Ascending aorta (tissue), 2 donors: ENCODE measurements around the gene FAM219B. TPM values are rescaled to one million over a fixed set of nuclear protein-coding genes. Genes with fewer than 3 reads are reported as not detected.
"Not testable (repeated sequence)": the region's sequence is repeated elsewhere in the genome, so short reads cannot be mapped to it uniquely, and the experiment has no call there.

Experiments
- DNase-seq, 2 donors: peaks; one replicate each; pipeline ENCODE4 v3.0.0-alpha.2; 2019; ENCODE audit warnings: low spot score in 2 of 2
- H3K27ac ChIP-seq, 2 donors: fragments of 200-600 bp; sonication (generic); one replicate each; pipeline ENCODE4 v1.5.1; 2016 to 2017; ENCODE audit warnings: mild to moderate bottlenecking in 1 of 2
- H3K27me3 ChIP-seq: fragments of 200-600 bp; sonication (generic); one replicate; pipeline ENCODE4 v1.5.1; 2017
- H3K36me3 ChIP-seq, 2 donors: fragments of 200-600 bp; sonication (generic); one replicate each; pipeline ENCODE4 v1.5.1; 2016
- H3K4me1 ChIP-seq, 2 donors: fragments of 200-600 bp; sonication (generic); one replicate each; pipeline ENCODE4 v1.5.1; 2016 to 2017; ENCODE audit warnings: mild to moderate bottlenecking in 1 of 2
- H3K4me3 ChIP-seq, 2 donors: fragments of 200-600 bp; sonication (generic); one replicate each; pipeline ENCODE4 v1.5.1; 2016 to 2017; ENCODE audit warnings: mild to moderate bottlenecking in 1 of 2
- H3K9me3 ChIP-seq, 2 donors: fragments of 200-600 bp; sonication (generic); one replicate each; pipeline ENCODE4 v1.5.1; 2016
- CTCF ChIP-seq, 3 experiments: fragments of 200-600 bp in 2 of 3; fragments of 450-650 bp in 1 of 3; sonication (generic) in 2 of 3; IDR thresholded peaks; one replicate each; pipeline ENCODE4 v1.5.1; 2016 to 2019; ENCODE audit warnings: antibody characterized with exemption in 3 of 3, mild to moderate bottlenecking in 1 of 3, moderate library complexity in 1 of 3
- intact Hi-C: fragments of 100-400 bp; cut with DNase I; formaldehyde crosslinking; loops from one replicate; pipeline ENCODE4 v1.15.1; 2023
- total RNA-seq: library from RNA; depleted of rRNA; stranded (reverse); fragments of >200 nt; gene quantifications from one replicate; pipeline ENCODE4 v1.1.0, GENCODE V29; 2016

Gene FAM219B
- total RNA-seq, 1 donor from 2014 or later: 17.5 TPM

DNA sequence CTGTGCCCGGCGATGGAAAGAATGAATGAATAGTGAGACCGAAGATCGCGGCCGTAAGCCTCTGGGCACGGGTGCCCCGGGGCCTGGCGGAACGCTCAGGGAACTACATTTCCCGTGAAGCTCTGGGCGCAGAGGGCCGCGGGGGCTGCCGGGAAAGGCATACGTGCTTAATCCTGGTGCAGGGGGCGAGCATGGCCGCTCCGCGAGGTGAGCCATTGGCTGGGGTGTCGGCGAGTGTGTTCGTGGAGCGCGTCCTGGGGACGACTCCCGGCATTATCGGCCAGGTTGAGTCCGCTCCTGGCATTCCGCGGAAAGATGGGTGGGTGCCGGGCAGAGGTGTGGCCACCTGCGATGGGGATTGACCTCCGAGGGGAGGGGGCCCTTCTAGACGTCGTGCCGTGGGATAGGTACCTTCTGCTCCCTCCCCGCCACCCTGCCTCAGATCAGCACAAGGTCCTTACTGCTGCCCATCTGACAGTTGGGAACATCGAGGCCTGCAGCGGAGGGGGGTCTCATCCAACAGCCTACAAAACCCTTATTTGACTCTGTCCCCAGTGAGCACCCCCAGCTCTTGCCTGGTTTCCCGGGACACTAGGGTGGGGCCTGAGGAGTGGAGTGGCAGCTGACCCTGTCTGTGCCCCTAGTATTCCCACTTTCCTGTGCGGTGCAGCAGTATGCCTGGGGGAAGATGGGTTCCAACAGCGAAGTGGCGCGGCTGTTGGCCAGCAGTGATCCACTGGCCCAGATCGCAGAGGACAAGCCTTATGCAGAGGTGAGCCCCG lies 16.6 kb downstream of the FAM219B start, which contains the start of gene MPI:
TSS of gene MPI (plus strand) at position 160 of the 782 bp plus-strand sequence. CDS start at position 192, 32 bp downstream.
- no peak for TF ChIP-seq CTCF (IDR thresholded peaks at IDR 0.05)
- Histone ChIP-seq H3K36me3 (peaks cover 4 to 11% of the 10 kb centered on the region in 2 donors), H3K4me3 (peak within 1 kb of the TSS; percentile 76 to 85), H3K9me3 (no peaks in the 10 kb centered on the region), H3K27ac (peak within 1 kb of the TSS; percentile 70 to 76), H3K27me3 (no peaks in the 10 kb centered on the region), H3K4me1 (peaks cover 4 to 13% of the 10 kb centered on the region in 2 donors)
- intact Hi-C loops: loop anchor here (1.0 kb wide), 2 partner anchors 16 to 17 kb away; partner anchors contain the start of genes FAM219B and SCAMP2
- peak; percentile 47 to 89 for DNase-seq

- DNase-seq: peak in 1 of 2 donors; percentile 76
- intact Hi-C loops: loop anchor here (1.0 kb wide), 1 partner anchor 16 kb away; the partner anchor contains the start of gene SCAMP2
- H3K27ac ChIP-seq: peak overlapping the region; percentile 70 to 76
- H3K4me1 ChIP-seq: peaks cover 4 to 13% of the 10 kb centered on the region in 2 donors
- TF ChIP-seq CTCF (IDR thresholded peaks at IDR 0.05): no peak
- H3K27me3 ChIP-seq: no peaks in the 10 kb centered on the region
- no peaks in the 10 kb centered on the region for H3K9me3 ChIP-seq
- peaks cover 4 to 11% of the 10 kb centered on the region in 2 donors for H3K36me3 ChIP-seq
- H3K4me3 ChIP-seq: peak overlapping the region; percentile 76 to 85
Observed at GRCh38 chr15:74889390-74889882, 17.2 kb downstream of the FAM219B start.

DNA sequence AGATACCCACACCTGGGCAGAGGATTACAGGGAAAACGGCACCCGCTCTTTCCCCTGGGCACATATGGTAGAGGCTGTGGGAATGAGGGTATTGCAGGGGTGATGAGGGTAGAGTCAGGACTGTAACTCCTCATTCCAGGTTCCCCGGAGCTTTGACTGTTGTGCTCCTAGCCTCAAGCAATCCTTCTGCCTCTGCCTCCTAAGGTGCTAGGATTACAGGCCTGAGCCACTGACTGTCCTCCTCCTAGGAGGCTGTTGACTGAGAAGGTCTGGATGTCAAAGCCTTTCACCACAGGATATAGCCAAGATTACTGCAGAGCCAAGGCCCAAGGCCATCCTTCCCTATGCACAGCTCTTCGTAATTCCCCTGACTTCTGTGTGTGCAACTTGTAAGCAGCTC lies 17.9 kb downstream of the FAM219B start:
- Histone ChIP-seq H3K27ac (no peak overlapping the region), H3K27me3 (no peaks in the 10 kb centered on the region)
- intact Hi-C loops: loop anchor here (1.0 kb wide), 1 partner anchor 15 kb away; the partner anchor contains the start of gene SCAMP2

DNA sequence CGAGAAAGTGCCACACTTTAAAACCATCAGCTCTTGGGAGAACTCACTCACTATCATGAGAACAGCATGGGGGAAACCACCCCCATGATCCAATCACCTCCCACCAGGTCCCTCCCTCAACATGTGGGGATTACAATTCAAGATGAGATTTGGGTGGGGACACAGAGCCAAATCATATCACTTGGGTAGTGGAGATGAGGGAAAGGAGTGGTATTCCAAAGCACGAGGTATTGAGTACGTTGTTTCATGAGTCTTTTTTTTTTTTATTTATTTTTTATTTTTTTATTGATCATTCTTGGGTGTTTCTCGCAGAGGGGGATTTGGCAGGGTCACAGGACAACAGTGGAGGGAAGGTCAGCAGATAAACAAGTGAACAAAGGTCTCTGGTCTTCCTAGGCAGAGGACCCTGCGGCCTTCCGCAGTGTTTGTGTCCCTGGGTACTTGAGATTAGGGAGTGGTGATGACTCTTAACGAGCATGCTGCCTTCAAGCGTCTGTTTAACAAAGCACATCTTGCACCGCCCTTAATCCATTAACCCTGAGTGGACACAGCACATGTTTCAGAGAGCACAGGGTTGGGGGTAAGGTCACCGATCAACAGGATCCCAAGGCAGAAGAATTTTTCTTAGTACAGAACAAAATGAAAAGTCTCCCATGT lies 19.0 kb downstream of the FAM219B start:
- H3K36me3 ChIP-seq, DNase-seq, intact Hi-C loops, H3K9me3 ChIP-seq, H3K27ac ChIP-seq, H3K27me3 ChIP-seq, H3K4me3 ChIP-seq: not testable (repeated sequence)
- H3K4me1 ChIP-seq: peaks cover 4 to 13% of the 10 kb centered on the region in 2 donors

More for the DNA sequence above, 17.9 kb downstream of the FAM219B start:
- DNase-seq: no peak
- no peaks in the 10 kb centered on the region for H3K9me3 ChIP-seq
- H3K4me3 ChIP-seq: no peak overlapping the region
- H3K36me3 ChIP-seq: peaks cover 4 to 11% of the 10 kb centered on the region in 2 donors
- TF ChIP-seq CTCF (IDR thresholded peaks at IDR 0.05): no peak
- H3K4me1 ChIP-seq: peaks cover 4 to 13% of the 10 kb centered on the region in 2 donors

DNA sequence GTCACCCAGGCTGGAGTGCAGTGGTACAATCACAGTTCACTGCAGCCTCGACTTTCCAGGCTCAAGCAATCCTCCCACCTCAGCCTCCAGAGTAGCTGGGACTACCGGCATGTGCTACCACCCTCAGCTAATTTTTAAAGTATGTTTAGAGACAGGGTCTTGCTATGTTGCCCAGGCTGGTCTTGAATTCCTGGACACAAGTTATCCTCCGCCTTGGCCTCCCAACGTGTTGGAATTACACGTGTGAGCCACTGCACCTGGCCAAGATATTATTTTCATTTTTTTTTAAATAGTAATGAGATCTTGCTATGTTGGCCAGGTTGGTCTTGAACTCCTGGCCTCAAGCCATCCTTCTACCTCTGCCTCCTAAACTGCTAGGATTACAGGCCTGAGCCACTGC lies 21.2 kb downstream of the FAM219B start:
- Histone ChIP-seq H3K9me3 (no peaks in the 10 kb centered on the region), H3K4me1 (peaks cover 4 to 12% of the 10 kb centered on the region in 2 donors), H3K27ac (no peak overlapping the region), H3K36me3 (no peaks in the 10 kb centered on the region), H3K4me3 (no peak overlapping the region), H3K27me3 (no peaks in the 10 kb centered on the region)
- no peak for TF ChIP-seq CTCF (IDR thresholded peaks at IDR 0.05)
- intact Hi-C loops: no loop called here
- no peak for DNase-seq
